Fibroblast of villous mesenchyme (primary cell): ENCODE data around the gene SNIP1. TPM values are rescaled to one million over a fixed set of nuclear protein-coding genes. Genes with fewer than 3 reads are reported as not detected.
A peak's percentile ranks its signal among the peaks of the same experiment; 100 is the strongest.
"Not testable (repeated sequence)": the region's sequence is repeated elsewhere in the genome, so short reads cannot be mapped to it uniquely, and the experiment has no call there.

Experiments used
- DNase-seq: peaks from one replicate; pipeline ENCODE4 v3.0.0-alpha.2; 2010; ENCODE audit warnings: low read depth
- H3K4me3 ChIP-seq: 2 replicates; pipeline ENCODE4 v1.5.1; 2011; ENCODE audit warnings: low read depth, mild to moderate bottlenecking, low read length
- CTCF ChIP-seq: IDR thresholded peaks from 2 replicates; pipeline ENCODE4 v1.5.1; 2012; ENCODE audit warnings: low read depth, mild to moderate bottlenecking, low read length; ENCODE audit not compliant: insufficient read depth
- total RNA-seq: library from RNA; depleted of rRNA; stranded (reverse); fragments of >200 nt; gene quantifications from 2 replicates; pipeline ENCODE4 v1.2.3, GENCODE V29; 2012

SNIP1 gene
- total RNA-seq, 1 donor: 9.5 TPM

- no peak for TF ChIP-seq CTCF
- H3K4me3 ChIP-seq: no peak overlapping the region
- DNase-seq: no peak
Observed at GRCh38 chr1:37517569-37517968, 36.5 kb downstream of the SNIP1 start.

DNA sequence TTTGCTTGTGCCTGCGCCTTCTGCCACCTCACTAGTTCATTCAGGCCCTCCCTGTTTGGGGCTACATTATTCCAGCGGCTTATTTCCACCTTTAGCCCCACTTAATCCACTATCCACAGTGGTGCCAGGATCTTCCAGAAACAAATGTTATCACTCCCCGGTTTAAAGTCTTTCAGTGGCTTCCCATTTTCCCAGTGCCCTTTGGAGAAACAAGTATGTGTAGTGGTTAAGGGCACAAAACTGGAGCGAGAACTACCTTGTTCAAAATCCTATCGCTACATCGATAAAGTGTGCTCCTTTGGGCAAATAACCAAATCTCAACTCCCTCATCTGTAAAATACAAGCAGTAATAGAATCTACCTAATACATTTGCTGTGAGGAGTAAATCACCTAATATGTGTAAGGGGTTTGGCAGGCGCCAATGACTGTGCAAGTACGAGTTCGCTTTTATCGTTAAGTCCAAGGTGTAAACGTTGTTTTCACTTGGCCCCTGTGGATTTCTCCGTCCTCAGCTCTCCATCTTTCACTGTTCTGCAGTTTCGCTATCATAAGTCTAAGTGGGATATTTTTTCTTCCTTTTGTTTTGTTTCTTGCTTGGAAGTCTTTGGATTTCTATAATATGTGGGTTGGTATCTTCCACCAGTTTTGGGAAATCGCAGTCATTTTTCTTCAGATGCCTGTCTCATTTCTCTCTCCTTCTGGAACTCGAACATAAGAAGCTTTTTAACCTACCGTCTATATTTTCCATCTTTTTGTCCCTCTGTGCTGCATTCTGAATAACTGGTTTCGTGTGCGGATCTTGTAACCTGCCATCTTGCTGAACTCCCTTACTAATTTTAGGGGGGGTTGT is 38.7 kb downstream of the SNIP1 start:
- peak overlapping the region; percentile 81 for H3K4me3 ChIP-seq
- TF ChIP-seq CTCF: no peak
- DNase-seq: no peak

- H3K4me3 ChIP-seq: peak within 1 kb of the TSS; percentile 81
- peak; percentile 85 for DNase-seq
- peak; percentile 44 for TF ChIP-seq CTCF
Observed at GRCh38 chr1:37514350-37515184, 39.5 kb downstream of the SNIP1 start, which contains the start of gene MEAF6. Gene MEAF6, minus strand, starts transcription at chr1:37514766. Its CDS starts 20 bp downstream, at chr1:37514746.

GRCh38 chr1:37513795-37514349 is 40.2 kb downstream of the SNIP1 start:
- no peak for DNase-seq
- no peak for TF ChIP-seq CTCF
- peak overlapping the region; percentile 81 for H3K4me3 ChIP-seq

DNA sequence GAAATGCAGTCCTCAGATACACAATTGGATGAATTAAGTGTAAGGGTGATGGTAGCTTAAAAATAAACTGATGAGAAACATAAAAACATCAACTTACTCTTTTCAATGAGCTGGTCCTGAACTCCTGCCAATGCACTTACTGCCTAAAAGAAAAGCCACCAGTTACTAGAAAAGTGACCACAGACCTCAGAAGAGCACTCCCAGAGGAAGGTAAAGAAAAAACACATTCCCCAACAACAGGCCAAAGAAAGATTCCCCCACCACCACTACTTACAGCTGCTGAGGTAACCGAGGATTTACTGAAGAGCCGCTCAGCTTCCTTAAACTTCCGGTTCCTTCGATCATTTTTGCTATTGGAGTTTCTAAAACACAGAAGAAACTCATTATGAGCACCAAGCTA is 44.9 kb downstream of the SNIP1 start:
- no peak overlapping the region for H3K4me3 ChIP-seq
- no peak for TF ChIP-seq CTCF
- no peak for DNase-seq

- TF ChIP-seq CTCF: no peak
- no peak overlapping the region for H3K4me3 ChIP-seq
- no peak for DNase-seq
Observed at GRCh38 chr1:37506740-37507139, 47.4 kb downstream of the SNIP1 start.

DNA sequence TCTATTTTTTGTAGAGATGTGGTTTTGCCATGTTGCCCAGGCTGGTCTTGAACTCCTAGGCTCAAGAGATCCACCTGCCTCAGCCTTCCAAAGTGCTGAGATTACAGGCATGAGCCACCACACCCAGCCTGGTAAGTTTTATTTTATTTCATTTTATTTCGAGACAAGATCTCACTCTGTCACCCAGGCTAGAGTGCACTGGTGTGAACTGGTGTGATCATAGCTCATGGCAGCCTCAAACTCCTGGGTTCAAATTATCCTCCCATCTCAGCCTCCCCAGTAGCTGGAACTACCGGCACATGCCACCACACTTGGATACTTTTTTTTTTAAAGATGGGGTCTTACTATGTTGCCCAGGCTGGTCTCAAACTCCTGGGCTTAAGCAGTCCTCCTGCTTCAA is 51.3 kb downstream of the SNIP1 start:
- H3K4me3 ChIP-seq, DNase-seq: not testable (repeated sequence)
